SK-N-SH treated with all-trans-retinoic acid at 6 μM for 48 hours (cell line): ENCODE results near the gene DDB1.

Experiments used
- ARNTL ChIP-seq: fragments of 450-650 bp; formaldehyde crosslinking; IDR thresholded peaks from 2 replicates; pipeline ENCODE4 v1.5.0; 2020; ENCODE audit warnings: low read depth, mild to moderate bottlenecking, moderate library complexity, borderline replicate concordance
- RARB ChIP-seq: fragments of 250-450 bp; sonication (Bioruptor Pico); IDR thresholded peaks from 2 replicates; pipeline ENCODE4 v1.8.0; 2021; ENCODE audit warnings: mild to moderate bottlenecking, moderate library complexity
- ZNF565 ChIP-seq: fragments of 450-650 bp; formaldehyde crosslinking; conservative IDR thresholded peaks from 2 replicates; pipeline ENCODE4 v1.5.0; 2020; ENCODE audit warnings: low read depth, mild to moderate bottlenecking, moderate library complexity
- TF ChIP-seq, protein P1 (sequence below): fragments of 250-450 bp; sonication (Bioruptor Pico); IDR thresholded peaks from 2 replicates; pipeline ENCODE4 v1.8.0; 2020; ENCODE audit warnings: mild to moderate bottlenecking, moderate library complexity, borderline replicate concordance
- TF ChIP-seq, protein P2 (sequence below): fragments of 250-450 bp; sonication (Bioruptor Pico); IDR thresholded peaks from 2 replicates; pipeline ENCODE4 v1.5.1; 2020; ENCODE audit warnings: low read depth, mild to moderate bottlenecking, moderate library complexity

DNA sequence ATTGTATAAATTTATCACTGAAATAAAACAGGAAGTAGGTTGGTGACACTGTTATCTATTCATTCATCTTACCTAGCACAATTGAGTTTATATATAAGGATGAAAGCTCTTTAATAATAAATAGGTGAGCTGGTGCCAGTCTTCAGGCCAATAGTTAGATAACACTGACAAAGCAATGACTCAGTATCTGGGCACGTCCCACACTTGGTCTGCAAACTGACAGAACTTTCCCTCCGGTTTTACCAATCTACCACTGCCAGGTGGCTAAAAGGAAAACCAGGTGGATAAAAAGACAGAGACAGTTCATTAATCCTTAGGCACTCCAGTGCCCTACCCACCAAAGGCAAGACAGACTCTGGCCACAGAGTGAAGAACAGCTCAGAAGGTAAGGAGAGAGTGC, 17.6 kb downstream of the DDB1 start:
- TF ChIP-seq ARNTL: no peak
- TF ChIP-seq RARB: no peak
- TF ChIP-seq, protein P1, sequence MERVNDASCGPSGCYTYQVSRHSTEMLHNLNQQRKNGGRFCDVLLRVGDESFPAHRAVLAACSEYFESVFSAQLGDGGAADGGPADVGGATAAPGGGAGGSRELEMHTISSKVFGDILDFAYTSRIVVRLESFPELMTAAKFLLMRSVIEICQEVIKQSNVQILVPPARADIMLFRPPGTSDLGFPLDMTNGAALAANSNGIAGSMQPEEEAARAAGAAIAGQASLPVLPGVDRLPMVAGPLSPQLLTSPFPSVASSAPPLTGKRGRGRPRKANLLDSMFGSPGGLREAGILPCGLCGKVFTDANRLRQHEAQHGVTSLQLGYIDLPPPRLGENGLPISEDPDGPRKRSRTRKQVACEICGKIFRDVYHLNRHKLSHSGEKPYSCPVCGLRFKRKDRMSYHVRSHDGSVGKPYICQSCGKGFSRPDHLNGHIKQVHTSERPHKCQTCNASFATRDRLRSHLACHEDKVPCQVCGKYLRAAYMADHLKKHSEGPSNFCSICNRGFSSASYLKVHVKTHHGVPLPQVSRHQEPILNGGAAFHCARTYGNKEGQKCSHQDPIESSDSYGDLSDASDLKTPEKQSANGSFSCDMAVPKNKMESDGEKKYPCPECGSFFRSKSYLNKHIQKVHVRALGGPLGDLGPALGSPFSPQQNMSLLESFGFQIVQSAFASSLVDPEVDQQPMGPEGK (CRISPR knock-in tag): no peak
- TF ChIP-seq, protein P2, sequence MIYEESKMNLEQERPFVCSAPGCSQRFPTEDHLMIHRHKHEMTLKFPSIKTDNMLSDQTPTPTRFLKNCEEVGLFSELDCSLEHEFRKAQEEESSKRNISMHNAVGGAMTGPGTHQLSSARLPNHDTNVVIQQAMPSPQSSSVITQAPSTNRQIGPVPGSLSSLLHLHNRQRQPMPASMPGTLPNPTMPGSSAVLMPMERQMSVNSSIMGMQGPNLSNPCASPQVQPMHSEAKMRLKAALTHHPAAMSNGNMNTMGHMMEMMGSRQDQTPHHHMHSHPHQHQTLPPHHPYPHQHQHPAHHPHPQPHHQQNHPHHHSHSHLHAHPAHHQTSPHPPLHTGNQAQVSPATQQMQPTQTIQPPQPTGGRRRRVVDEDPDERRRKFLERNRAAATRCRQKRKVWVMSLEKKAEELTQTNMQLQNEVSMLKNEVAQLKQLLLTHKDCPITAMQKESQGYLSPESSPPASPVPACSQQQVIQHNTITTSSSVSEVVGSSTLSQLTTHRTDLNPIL: no peak
- no peak for TF ChIP-seq ZNF565
